ENCODE results near the gene RCSD1. TPM values are rescaled to one million over a fixed set of nuclear protein-coding genes. Genes with fewer than 3 reads are reported as not detected.
A peak's percentile ranks its signal among the peaks of the same experiment; 100 is the strongest.

RCSD1 gene
- polyA plus RNA-seq, 10 donors: 24.1 to 56.9 (median 47.2) TPM

DNA sequence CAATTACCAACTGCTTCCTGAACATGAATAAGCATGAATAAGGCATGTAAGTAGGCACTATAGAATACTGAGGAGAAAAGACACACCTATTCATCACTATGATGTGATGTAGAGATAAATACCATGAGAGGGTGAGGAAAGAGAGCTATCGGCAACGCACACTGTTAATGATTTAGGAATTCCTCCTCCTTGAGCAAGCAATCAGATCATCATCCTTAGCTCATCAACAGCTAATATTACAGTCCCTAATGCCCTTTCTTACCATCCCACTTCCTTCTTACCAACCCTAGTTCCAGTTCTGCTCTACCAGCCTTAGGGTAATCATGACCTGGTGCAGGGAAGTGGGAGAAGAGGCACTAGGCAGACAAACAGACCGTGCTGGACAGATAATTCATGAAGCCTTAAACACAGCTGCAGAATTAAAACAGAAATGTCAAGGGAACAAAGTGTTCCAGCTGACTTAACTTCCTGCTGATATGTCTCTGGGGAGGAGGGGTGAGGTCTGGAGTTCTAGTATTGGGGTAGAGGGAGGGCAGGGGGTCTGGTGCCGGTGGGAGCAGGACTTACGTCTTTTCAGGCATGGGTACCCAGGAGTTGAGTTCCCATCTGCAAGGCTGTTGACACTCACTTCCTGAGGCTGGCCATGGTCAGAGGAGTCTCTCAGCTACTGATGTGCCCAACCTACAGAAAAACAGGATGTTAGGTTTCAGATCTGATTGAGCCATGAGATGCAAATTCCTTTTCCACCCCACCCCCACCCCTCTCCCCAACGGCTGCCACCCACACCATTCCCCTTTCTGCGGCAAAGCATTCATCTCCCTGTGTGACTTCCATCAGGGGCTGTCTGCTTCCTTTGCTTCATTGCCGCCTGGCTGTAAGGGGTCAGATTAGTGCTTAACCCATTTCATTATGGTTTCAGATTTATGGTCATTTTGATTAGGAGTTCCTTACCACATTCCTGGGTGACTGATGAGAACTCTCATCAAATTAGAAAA, 12.6 kb upstream of the RCSD1 start:
- DNase-seq: peak in 1 of 3 donors; percentile 62

DNA sequence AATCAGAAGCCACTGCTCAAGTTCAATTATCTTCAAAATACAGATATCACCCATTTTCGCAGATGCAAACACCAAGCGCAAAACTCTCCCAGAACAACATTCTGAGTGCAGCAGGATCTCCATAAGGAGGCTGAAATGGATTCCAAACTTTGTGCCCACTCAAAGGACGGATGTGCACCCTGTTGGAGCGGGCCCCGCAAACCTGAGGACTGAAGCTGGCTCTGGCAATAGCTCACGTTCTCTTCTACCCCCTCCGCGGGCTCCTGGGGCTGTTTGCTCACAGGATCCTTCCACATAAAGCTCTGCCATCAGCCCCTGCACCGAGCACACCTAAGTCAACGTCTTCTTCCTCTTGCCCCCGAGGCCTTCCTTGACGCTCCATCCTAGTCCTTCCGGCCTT, 11.7 kb upstream of the RCSD1 start:
- no peak for DNase-seq

DNA sequence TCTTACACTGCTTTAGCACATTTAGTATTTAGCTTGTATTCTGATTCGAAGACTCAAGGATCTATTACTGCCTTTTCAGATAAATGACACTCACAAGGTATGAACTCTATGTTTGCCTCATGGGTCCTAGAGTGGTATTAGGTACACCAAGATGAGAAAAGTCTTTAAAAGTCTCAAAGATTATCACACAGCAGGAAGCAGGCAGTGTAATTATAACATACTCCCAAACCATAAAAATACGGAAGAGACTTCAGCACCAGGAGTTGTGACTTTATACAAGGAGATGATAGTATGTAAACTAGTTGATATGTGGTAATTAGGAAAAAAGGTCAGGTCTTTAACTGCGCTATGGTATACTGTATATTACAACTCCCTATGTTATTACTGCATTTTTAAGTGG, 11.2 kb upstream of the RCSD1 start:
- no peak for DNase-seq

DNA sequence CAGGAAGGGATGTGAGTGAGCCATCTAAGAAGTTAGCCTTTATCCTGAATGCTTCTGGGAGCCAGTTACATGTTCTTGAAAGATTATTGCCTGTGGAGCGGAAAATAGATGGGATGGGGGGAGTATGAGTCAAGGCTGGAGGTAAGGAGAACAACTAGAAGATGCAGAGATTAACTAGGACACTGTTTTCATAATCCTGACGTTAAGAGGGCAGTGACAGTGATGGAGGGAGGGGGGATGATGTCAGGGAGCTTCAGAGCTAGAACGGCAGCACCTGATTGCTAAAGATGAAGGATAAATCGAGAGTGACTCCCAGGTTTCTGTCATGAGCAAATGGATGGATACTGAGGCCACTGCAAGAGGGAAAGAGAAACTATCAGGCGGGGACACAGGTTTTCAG, 10.0 kb upstream of the RCSD1 start:
- no peak for DNase-seq

DNA sequence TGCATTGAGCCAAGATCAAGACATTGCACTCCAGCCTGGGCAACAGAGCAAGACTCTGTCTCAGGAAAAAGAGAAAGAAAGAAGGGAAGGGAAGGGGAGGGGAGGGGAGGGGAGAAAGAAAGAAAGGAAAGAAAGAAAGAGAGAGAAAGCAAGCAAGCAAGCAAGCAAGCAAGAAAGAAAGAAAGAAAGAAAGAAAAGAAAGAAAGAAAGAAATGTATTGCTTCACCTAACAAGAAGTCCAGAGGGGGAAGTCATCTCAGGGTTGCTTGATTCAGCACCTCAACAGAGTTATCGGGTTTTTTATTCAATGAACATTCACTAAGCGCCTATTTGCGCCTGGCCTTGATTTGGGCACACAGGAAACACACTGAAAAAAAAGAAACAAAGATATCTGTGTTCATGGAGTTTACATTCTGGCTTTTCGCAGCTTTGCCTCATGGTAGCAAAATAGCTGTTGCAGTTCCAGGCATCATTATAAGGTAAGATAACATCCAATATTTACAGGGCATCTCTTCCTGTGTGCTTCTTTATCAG, 8.2 kb upstream of the RCSD1 start:
- no peak for DNase-seq

DNA sequence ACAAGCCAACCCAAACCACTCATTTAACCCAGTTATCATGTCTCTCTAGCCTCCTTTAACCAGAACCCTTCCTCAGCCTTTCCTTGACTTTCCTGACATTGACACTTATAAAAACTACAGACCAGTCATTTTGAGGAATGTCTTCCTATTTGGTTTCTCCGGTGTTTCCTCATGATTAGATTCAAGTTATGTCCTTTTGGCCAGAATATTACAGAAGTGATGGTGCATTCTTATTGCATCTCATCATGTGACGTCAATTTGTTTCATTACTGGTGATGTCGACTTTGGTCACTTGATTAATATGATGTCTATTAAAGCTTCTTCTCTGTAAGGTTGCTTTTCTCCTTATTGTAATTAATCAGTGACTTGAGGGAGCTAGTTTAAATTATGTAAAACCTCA, 6.1 kb upstream of the RCSD1 start:
- DNase-seq: no peak

DNA sequence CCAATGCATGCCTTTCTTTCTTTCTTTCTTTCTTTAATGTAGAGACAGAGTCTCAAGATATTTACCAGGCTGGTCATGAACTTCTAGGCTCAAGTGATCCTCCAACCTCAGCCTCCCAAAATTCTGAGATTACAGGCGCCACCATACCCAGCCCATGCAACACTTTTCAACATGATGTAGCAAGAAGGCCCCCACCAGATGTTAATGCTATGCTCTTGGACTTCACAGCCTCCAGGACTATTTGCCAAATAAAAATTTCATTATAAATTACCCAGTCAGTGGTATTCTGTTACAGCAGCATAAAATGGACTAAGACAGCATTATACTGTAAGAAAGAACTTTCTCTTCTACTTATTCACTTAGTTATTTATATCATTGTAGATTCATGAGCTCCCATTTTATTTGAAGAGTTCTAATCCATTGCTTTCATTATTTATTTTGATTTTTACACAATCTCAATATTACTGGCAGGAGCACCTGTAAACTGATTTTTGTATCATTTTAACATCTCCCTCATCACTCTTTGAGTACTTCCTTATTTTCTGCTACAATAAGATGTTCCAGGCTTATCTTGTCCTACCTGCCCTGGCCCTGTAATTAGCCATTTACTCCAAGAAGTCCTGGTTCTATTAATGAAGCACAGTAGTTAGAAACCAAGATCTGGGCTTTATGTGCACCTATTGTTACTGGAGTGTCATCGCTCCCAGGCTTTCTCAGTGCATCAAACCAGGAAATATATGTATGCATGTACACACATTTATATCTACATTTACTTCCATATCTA, 4.8 kb upstream of the RCSD1 start:
- DNase-seq: no peak

DNA sequence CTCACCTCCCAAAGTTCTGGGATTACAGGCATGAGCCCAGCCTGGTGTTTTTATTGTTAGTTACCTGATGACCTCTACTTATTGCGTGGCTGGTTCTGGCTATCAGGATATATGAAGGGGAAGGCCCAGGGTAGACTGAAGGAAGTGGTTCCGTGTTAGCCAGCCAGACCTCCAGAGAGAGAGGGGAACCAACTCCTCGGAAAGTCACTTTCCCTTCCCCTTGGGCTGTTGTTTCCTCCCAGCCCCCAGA, 2.5 kb upstream of the RCSD1 start:
- DNase-seq: no peak

DNA sequence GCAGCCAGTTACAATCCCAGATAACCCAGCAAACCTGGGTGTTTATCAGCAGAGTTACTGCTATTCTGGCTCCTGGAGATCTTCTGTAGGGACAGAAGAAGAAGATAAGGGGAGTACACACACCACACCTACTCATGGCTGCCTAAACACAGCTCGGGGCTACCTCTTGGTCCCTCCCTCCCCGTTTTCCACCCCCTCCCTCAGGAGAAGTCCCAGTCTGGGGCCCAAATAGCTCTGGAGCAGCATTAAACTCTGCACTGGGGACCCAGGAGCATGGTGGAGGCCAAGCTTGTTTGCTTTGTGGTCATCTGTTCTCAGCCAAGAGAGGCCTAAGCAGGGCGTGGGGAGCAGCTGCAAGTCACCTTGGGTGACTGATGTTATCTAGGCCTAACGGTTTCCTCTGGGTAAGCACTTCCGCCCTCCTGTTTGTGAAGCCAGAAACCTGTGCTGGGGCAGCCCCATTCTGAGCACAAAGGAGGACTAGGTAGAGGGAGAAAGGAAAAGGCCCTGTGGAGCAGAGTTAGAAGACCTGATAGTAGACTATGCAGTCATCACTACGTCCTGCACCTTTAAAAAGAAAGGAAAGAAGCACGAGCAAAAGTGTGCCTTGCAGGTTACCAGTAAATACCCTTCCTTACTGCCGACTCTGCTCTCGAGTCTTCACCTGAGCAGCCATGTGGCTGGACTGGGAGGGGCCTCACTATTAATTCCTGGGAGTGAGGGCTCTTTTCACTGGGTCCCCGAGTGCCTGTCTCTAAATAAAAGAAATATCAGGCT, 2.0 kb upstream of the RCSD1 start:
- DNase-seq: peak in 1 of 3 donors; percentile 36

DNA sequence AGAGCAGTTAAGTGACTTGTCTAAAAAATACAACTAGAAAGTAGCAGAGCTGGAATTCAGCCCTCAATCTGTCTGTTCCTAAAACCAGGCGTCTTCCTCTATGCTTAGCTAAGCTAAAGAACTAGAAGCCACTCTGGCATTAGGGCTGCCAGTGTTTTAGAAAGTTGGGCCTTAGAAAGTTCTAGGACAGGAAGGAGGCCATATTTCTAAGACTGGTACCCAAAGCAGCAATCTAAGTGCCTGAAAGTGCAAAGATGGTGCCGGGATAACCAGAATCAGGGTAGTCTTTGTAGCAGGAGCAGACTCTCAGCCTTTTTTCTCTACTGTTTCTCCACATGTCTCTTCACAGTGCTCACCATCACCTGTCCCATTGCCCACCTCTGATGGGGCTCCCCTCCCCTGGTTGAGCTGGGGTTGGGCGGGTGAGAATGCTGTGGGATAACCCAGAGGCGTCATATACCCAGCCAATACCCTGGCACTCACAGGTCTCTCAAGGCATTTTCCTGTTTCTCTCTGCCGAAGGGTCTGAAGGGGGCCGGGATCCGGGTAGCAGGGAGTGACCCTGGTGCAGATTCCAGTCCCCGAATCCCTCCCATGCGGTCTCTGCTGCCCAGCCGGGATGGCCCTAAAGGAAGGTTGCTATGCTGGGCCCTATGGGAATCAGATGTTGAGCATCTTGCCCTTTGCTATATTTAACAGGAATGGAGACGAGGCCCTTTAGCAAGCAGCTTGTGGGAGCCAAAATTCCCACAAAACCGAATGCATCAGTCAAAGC, 1.1 kb upstream of the RCSD1 start:
- no peak for DNase-seq

DNA sequence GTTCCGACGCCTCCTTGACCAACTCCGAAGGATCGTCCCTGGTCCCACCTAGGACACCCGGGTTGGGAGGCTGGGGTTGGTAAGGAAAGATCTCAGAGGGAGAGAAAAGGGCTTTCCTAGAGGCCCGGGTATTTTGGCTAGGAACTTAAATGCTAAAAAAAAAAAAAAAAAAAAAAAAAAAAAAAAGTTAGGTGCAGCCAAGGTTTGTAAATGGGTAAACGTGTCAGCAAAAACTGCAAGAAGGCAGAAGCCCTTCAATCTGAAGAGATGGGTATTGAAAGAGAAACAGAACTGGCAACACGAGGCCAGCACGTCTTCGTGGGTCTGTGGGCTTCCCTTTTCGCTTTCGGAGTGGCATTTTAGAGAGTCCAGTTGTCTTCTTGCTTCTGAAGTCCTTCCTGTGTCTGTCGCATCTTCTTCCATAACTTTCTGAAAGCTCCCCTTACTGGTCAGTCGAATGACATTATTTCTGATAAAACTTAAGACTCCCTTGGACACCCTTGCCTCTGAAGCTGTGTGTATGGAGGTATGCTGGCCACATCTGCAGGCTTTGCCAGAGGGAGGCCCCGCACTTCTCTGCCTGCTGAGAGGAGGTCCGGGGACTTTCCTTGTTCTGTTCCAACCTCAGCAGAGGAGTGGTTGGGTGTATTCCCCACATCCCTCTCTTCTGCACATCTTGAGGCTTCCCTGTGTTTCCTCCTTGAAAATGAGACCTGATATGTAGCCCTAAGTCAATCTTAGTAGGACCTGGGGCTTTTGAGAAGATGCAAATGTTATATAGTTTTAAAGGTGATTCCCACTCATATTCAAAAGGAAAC, 745 bp downstream of the RCSD1 start:
- no peak for DNase-seq

DNA sequence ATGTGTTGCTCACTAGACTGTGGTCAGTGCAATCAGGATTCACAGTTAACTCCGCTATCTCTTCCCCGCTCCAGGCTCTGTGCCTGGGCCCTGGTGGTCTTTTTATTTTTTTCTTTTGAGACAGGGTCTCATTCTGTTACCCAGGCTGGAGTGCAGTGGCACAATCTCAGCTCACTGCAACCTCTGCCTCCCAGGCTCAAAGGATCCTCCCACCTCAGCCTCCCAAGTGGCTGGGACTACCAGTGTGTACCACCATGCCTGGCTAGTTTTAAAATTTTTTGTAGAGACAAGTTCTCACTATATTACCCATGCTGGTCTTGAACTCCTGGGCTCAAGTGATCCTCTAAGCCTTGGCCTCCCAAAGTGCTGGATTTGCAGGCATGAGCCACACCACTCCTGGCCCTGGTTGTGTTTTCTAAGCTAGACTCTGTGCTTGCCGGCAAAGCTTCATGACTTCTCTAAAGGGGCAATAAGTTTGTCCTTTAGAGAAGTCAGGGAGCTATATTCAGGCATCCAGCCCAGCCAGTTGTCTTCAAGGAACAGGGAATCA, 1.4 kb downstream of the RCSD1 start:
- no peak for DNase-seq

DNA sequence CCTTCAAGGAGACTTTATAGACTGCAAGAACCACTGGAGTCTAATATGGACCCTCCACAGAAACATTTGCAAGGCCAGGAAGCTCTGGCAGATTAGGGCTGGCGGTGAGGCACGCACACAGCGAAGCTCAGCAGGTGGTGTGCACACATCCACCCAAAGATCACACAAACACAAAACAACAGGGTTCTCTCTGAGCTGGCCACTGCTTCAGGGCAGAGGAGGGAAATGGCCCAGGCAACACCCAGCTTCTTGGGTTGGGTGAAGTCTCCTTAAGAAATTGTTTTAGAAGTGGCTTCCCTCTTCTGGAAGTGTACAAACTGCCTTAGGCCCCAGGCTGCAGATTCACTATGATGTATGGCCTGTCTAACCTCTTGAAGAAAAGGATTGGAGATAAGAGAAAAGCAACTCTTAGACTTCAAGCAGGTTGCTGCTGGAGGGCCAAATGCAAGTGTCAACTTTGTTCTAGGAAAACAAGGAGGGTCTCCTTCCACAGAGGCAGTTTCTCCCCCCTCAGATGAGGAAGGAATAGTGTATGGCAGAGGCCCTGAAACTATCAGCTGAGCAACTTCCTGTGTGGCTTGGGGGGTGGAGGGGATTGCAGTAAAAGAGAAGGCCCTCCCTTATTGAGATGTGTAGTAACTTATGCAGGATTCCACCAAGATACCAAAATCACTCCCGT, 2.0 kb downstream of the RCSD1 start:
- no peak for DNase-seq

DNA sequence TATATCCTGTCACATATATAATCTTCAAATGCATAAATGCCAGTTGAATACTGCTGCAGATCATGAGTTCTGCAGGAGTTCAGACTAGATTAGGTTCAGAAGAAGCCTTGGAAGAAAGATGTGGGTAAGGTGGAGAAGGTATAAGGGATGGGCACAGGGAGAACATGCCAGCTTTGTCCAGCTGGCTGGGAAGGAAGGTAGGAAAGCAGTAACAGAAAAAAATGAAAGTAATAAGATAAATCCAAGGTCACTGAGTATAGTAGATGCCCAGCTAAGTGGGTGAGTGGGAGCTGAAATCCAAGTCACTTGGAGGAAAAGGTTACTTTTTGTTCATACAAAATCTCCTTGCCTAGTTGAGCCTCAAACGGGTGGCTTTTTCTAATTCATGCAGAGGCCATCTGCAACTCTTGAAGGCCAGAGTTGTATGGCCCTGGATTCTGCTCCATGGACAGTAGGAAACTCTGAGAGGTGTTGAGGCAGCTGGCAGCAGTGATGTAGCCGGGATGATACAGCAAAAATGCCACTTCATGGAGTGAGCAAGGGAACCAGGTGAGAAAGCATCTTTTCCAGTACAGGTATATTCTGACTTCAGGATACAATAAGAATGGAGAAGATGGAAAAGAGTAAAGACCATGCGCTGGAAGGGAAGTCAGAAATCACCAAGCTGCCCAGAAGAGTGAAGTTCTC, 3.4 kb downstream of the RCSD1 start:
- no peak for DNase-seq

DNA sequence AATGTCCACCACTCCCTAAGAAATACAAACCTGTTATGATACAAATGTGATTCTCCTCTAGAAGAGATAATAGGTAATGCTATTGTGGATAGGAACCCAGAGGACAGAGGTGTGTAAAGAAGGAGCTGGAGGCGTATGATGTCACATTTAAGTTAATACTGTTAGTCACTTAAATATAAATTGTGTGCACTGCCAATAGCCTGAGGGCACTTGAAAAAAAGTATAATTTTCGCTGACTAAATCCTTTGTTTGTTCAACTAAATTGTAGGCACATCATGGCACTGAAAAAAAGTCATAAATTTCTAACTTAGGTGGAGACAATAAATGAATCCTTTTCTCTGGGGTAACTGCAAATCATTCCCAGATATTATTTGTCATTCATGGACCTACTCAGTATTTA, 4.4 kb downstream of the RCSD1 start:
- DNase-seq: no peak

DNA sequence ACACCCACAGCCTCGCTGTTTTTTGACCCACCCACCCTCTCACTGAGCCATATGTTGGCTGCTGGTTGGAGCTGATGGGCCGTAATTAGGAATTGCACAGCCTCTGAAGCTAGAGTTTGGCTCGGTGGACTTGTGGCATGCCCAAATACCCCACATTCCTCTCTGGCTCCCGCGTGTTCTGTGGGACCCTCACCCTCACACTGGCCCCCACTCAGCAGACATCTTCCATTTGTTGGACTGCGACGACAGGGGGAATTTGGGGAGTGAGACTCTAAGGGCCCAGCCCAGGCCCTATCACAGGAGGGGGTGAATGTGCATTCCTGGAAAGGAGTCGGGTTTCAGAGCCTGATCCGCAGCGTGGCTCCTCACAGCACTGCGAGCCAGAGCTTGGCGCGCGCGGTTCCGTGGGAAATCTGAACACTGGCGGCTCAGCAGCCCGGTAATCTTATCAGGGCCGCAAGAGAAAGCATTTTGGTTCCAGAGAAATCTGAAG, 5.2 kb downstream of the RCSD1 start:
- peak in 2 of 3 donors; percentile 36 to 56 for DNase-seq

DNA sequence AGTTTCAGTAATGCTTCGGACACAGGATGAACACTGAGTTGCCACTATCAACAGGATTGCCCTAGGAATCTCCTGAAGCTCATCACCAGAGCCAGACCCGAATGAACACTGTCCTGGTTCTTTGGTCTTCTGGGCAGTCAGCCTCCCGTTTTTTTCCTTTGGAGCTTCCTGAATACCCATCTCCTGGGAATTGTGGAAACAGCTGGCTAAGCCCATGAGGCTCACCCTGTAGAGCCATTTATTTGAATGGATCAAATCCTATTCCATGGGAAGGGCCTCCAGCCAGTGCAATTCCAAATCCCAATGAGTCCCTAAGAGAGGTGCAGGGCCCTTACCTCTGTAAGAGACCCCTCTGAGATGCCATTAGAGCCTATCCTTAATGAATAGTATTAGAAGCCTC, 5.9 kb downstream of the RCSD1 start:
- no peak for DNase-seq

DNA sequence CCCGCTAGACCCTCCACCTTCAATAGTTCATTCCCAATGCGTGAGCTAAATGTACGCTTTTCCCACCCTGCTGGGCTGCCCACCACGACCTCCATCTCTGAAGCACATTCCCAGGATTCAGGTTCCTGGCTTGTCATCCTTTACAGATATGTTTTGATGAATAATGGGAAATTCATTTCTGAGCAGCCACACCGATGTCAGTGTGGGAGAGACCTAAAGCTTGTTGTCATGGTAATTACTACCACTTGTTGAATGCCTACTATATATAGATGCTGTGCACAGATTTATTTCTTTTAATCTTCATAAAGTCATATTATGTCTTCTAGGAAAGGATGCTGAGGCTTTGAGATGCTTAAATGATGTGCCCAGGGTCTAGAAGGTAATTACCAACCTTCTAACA, 8.0 kb downstream of the RCSD1 start:
- no peak for DNase-seq

DNA sequence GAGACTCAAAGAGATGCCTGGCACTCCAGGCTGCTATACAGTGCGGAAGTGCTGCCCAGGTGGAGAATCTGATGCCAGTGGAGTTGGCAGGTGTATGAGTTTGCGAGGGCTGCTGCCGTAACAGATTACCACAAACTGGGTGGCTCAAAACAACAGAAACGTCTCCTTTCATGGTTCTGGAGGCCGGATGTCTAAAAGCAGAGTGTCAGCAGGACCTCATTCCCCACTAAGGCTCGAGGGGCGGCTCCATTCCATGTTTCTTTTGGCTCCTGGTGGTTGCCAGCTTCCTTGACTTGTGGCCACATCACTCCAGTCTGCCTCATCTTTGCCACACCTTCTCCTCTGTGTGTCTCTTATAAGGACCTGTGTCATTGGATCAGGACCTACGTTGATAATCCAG, 10.0 kb downstream of the RCSD1 start:
- DNase-seq: no peak
